Spleen (tissue), 11 donors: ENCODE data around the gene TCEAL7. TPM values are rescaled to one million over a fixed set of nuclear protein-coding genes. Genes with fewer than 3 reads are reported as not detected.

Experiments
- DNase-seq: peaks from one replicate; pipeline ENCODE4 v3.0.0-alpha.2; 2020
- H3K27ac ChIP-seq, 8 donors: fragments of 200-600 bp; sonication (generic) in 7 of 8; 1 replicate in 4 of 8; 2 replicates in 4 of 8; pipeline versions ENCODE4 v1.5.0 to v1.8.0; 2016 to 2021; ENCODE audit warnings: inconsistent platforms in 4 of 8, mild to moderate bottlenecking in 4 of 8, moderate library complexity in 1 of 8
- H3K27me3 ChIP-seq, 7 donors: fragments of 200-600 bp; sonication (generic) in 6 of 7; replicated peaks in 1 of 7; 1 replicate in 4 of 7; 2 replicates in 3 of 7; pipeline versions ENCODE4 v1.5.0 to v1.8.0; 2016 to 2021; ENCODE audit warnings: inconsistent platforms in 3 of 7, mild to moderate bottlenecking in 1 of 7
- H3K36me3 ChIP-seq, 6 donors: fragments of 200-600 bp; sonication (generic) in 5 of 6; 1 replicate in 4 of 6; 2 replicates in 2 of 6; pipeline versions ENCODE4 v1.5.0 to v1.8.0; 2016 to 2021; ENCODE audit warnings: inconsistent platforms in 2 of 6
- H3K4me1 ChIP-seq, 6 donors: fragments of 200-600 bp; sonication (generic) in 5 of 6; 1 replicate in 3 of 6; 2 replicates in 3 of 6; pipeline versions ENCODE4 v1.5.0 to v1.8.0; 2016 to 2021; ENCODE audit warnings: inconsistent platforms in 3 of 6
- H3K4me3 ChIP-seq, 8 donors: fragments of 200-600 bp; sonication (generic) in 7 of 8; 1 replicate in 4 of 8; 2 replicates in 4 of 8; pipeline versions ENCODE4 v1.5.0 to v1.8.0; 2016 to 2021; ENCODE audit warnings: inconsistent platforms in 4 of 8, mild to moderate bottlenecking in 4 of 8, moderate library complexity in 2 of 8
- H3K9me3 ChIP-seq, 8 donors: fragments of 200-600 bp; sonication (generic) in 7 of 8; 1 replicate in 4 of 8; 2 replicates in 4 of 8; pipeline versions ENCODE4 v1.5.0 to v1.8.0; 2016 to 2021; ENCODE audit warnings: inconsistent platforms in 4 of 8
- POLR2A ChIP-seq, 3 donors: fragments of 450-650 bp; IDR thresholded peaks; one replicate each; pipeline ENCODE4 v1.5.1; 2017; ENCODE audit warnings: antibody characterized with exemption in 3 of 3, mild to moderate bottlenecking in 1 of 3
- POLR2AphosphoS5 ChIP-seq, 3 donors: sonication (generic); formaldehyde crosslinking; IDR thresholded peaks; one replicate each; pipeline ENCODE4 v1.5.1; 2017; ENCODE audit warnings: antibody characterized with exemption in 3 of 3
- WGBS, 5 donors: extraction: QIAGEN DNeasy Blood & Tissue Kit in 3 of 5; methylation state at CpG; one replicate each; pipeline versions ENCODE4 v1.1.5 to v1.1.7; 2013 to 2018; 5-methylcytosine and 5-hydroxymethylcytosine counted together
- intact Hi-C: fragments of 100-400 bp; cut with DNase I; formaldehyde crosslinking; loops from one replicate; pipeline ENCODE4 v1.15.0; 2023; ENCODE audit warnings: low total_unique reads
- polyA plus RNA-seq, 3 donors: library from polyadenylated mRNA; stranded (reverse); fragments of 200-250 nt; gene quantifications; one replicate each; pipeline ENCODE4 v1.2.1, GENCODE V29; 2013
- total RNA-seq, 7 donors: library from RNA; depleted of rRNA in 3 of 7; stranded (reverse); fragments of >200 nt in 3 of 7; fragmentation: NEBNext Ultra II Directional in 4 of 7; extraction: Animal tissue kit (Norgen Biotek cat#: 25700) in 4 of 7; gene quantifications; one replicate each; pipeline versions ENCODE4 v1.1.0 to v1.2.1, GENCODE V29; 2016 to 2021
- TF ChIP-seq, protein P1 (sequence below), 11 experiments: fragments of 200-600 bp in 7 of 11; fragments of 450-650 bp in 4 of 11; sonication (generic) in 4 of 11; IDR thresholded peaks in 8 of 11; conservative IDR thresholded peaks in 3 of 11; 1 replicate in 7 of 11; 2 replicates in 4 of 11; pipeline versions ENCODE4 v1.4.0 to v1.8.0; 2016 to 2021; ENCODE audit warnings: antibody characterized with exemption in 11 of 11, inconsistent platforms in 4 of 11, mild to moderate bottlenecking in 1 of 11
- donor health status: healthy with polysubstance abuse.
- donor health status: DM: no; HTN: no; CAD: no; lungs with moderate emphysema.
- donor health status: DM: no; HTN: no; CAD: no.
- donor health status: Bipolar disorder and iron deficiency.
- donor health status: healthy.
- donor health status: DM: no; HTN: no; CAD: no.
- donor health status: DM: yes; HTN: yes; CAD: no.

The TCEAL7 gene
- total and polyA plus RNA-seq, 10 donors: 2.2 to 4.7 (median 3.0) TPM

DNA sequence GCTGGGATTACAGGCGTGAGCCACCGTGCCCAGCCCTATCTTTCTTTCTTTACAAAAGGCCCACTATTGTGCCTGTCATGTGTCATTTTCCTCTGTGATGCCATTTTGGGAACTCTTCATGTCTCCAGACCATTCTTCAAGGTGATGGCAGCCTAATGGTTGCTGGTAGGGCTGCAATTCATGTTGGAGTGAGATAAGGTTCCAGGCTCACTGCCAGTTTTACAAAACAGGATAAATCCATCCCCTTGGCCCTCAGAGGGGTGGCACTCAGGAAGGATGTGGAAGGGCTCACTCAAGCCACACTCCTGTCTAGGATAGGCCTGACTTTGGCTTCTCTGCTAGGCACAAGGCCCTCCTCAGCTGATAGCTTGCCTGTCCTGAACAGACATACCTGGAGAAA is 30.1 kb downstream of the TCEAL7 start:
- 45 to 75% (median 63%) methylated on average over 2 of the region's 2 CpGs for WGBS, 5 donors
- no peaks in the 10 kb centered on the region for H3K36me3 ChIP-seq
- intact Hi-C loops: no loop called here
- H3K9me3 ChIP-seq: no peaks in the 10 kb centered on the region
- H3K4me3 ChIP-seq: no peak overlapping the region
- H3K27ac ChIP-seq: peak overlapping the region in 1 of 8 donors; percentile 0
- H3K27me3 ChIP-seq: peaks cover 0 to 18% (median 0%) of the 10 kb centered on the region in 7 donors
- DNase-seq: no peak
- TF ChIP-seq POLR2A (IDR thresholded peaks at IDR 0.05) (no peak), POLR2AphosphoS5 (IDR thresholded peaks at IDR 0.05) (peak in 1 of 3 donors; percentile 65)
- no peaks in the 10 kb centered on the region for H3K4me1 ChIP-seq

DNA sequence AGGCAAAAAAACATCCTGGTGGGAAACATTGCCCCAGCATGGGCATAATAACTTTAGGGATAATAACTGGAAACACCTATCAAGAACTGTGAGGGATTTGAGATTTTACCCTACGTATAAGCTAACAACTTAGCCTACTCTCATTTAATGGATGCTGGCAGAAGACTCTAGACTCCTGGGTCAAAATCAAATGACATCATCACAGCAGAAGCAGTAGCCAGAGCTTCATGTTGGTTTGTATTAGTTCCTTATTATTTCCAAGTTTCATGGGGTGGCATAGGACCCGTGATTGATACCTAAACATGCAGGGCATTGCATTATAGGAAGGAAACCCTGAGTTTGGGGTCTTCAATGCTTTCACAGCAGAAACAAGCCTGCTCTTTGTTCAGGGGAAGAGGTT is 30.9 kb downstream of the TCEAL7 start:
- Histone ChIP-seq H3K4me3 (no peak overlapping the region), H3K27me3 (peaks cover 0 to 11% (median 0%) of the 10 kb centered on the region in 7 donors), H3K36me3 (no peaks in the 10 kb centered on the region), H3K9me3 (no peaks in the 10 kb centered on the region), H3K27ac (peak overlapping the region in 1 of 8 donors; percentile 0), H3K4me1 (no peaks in the 10 kb centered on the region)
- 32 to 100% (median 58%) methylated on average over 1 to 2 of the region's 2 CpGs for WGBS, 5 donors
- TF ChIP-seq POLR2AphosphoS5 (IDR thresholded peaks at IDR 0.05) (no peak), POLR2A (IDR thresholded peaks at IDR 0.05) (no peak)
- TF ChIP-seq, protein P1, sequence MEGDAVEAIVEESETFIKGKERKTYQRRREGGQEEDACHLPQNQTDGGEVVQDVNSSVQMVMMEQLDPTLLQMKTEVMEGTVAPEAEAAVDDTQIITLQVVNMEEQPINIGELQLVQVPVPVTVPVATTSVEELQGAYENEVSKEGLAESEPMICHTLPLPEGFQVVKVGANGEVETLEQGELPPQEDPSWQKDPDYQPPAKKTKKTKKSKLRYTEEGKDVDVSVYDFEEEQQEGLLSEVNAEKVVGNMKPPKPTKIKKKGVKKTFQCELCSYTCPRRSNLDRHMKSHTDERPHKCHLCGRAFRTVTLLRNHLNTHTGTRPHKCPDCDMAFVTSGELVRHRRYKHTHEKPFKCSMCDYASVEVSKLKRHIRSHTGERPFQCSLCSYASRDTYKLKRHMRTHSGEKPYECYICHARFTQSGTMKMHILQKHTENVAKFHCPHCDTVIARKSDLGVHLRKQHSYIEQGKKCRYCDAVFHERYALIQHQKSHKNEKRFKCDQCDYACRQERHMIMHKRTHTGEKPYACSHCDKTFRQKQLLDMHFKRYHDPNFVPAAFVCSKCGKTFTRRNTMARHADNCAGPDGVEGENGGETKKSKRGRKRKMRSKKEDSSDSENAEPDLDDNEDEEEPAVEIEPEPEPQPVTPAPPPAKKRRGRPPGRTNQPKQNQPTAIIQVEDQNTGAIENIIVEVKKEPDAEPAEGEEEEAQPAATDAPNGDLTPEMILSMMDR (IDR thresholded peaks at IDR 0.05 in 8 of 11, conservative IDR thresholded peaks at IDR 0.05 in 3 of 11): no peak
- intact Hi-C loops: no loop called here
- DNase-seq: no peak

DNA sequence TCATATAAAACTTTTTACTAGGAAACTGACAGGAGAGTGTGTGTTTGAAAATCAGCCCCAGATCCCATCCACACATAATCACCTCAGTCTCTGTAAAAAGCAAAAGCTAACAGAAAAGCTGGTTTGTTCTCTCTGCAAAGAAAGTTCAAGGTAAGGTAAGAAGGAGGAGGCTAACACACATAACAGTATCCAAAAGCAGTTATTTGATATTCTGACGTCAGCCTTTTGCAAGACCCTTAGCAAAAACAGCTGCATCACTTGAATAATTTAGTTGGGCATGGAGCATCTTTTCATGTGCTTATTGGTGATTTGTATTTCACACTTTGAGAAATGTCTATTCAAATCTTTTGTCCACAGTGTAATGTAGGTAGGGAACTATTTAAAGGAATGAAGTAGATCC is 31.8 kb downstream of the TCEAL7 start:
- Histone ChIP-seq H3K4me1 (no peaks in the 10 kb centered on the region), H3K27me3 (peaks cover 0 to 2% (median 0%) of the 10 kb centered on the region in 7 donors), H3K4me3 (no peak overlapping the region), H3K9me3 (no peaks in the 10 kb centered on the region), H3K36me3 (no peaks in the 10 kb centered on the region), H3K27ac (no peak overlapping the region)
- WGBS, 5 donors: 27 to 78% (median 34%) methylated on average over 1 of the region's 1 CpG
- no peak for DNase-seq
- TF ChIP-seq, protein P1 (IDR thresholded peaks at IDR 0.05 in 8 of 11, conservative IDR thresholded peaks at IDR 0.05 in 3 of 11): no peak
- TF ChIP-seq POLR2A (IDR thresholded peaks at IDR 0.05): no peak
- TF ChIP-seq POLR2AphosphoS5 (IDR thresholded peaks at IDR 0.05): no peak
- intact Hi-C loops: no loop called here

DNA sequence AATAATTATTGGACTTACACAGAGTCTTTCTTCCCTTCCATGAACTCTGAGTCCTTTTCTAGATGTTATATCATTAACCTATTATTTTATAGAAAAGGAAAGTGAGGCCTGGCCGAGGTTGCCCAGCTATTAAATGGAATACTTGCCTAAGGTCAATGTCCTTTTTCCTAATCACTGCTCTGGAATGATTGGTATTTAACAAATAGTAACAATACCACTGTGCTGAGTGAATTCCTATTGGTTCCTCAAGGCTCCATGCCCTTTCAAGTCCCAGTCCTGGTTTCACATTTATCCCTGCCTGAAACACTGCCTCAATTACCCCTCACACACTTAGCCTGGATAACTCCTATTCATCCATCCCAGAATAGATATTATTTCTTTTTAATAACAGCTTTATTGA is 32.4 kb downstream of the TCEAL7 start:
- Histone ChIP-seq H3K4me3 (no peak overlapping the region), H3K27ac (no peak overlapping the region), H3K27me3 (no peaks in the 10 kb centered on the region), H3K4me1 (no peaks in the 10 kb centered on the region), H3K36me3 (no peaks in the 10 kb centered on the region), H3K9me3 (no peaks in the 10 kb centered on the region)
- TF ChIP-seq, protein P1 (IDR thresholded peaks at IDR 0.05 in 8 of 11, conservative IDR thresholded peaks at IDR 0.05 in 3 of 11): no peak
- TF ChIP-seq POLR2A (IDR thresholded peaks at IDR 0.05): no peak
- TF ChIP-seq POLR2AphosphoS5 (IDR thresholded peaks at IDR 0.05): no peak
- 31 to 81% (median 61%) methylated on average over 1 of the region's 1 CpG for WGBS, 5 donors
- DNase-seq: no peak
- intact Hi-C loops: no loop called here

DNA sequence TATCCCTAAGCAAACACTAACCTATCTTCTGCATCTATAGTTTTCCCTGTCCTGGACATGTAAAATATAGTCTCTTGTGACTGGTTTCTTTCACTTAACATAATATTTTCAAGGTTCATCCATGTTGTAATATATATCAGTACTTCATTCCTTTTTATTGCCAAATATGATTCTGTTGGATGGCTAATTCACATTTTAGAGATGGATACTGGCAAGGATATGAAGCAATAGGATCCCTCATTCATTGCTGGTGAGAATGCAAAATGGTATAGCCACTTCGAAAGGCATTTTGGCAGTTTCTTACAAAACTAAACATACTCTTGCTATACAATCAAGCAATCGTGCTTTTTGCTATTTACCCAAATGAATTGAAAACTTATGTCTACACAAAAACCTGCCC is 33.0 kb downstream of the TCEAL7 start:
- Histone ChIP-seq H3K36me3 (no peaks in the 10 kb centered on the region), H3K9me3 (no peaks in the 10 kb centered on the region), H3K4me1 (no peaks in the 10 kb centered on the region), H3K27me3 (no peaks in the 10 kb centered on the region), H3K4me3 (no peak overlapping the region), H3K27ac (no peak overlapping the region)
- DNase-seq: no peak
- WGBS, 5 donors: 82 to 95% (median 89%) methylated on average over 2 of the region's 2 CpGs
- TF ChIP-seq POLR2AphosphoS5 (IDR thresholded peaks at IDR 0.05): no peak
- TF ChIP-seq, protein P1 (IDR thresholded peaks at IDR 0.05 in 8 of 11, conservative IDR thresholded peaks at IDR 0.05 in 3 of 11): no peak
- TF ChIP-seq POLR2A (IDR thresholded peaks at IDR 0.05): no peak
- intact Hi-C loops: no loop called here
